ENCODE results near the gene KCNJ5.
A peak's percentile ranks its signal among the peaks of the same experiment; 100 is the strongest.

Gene KCNJ5

GRCh38 chr11:128890543-128891368, at the start of gene KCNJ5:
Gene KCNJ5 (plus strand): TSS chr11:128891356. CDS start chr11:128911274, 19,918 bp downstream.
- H3K4me3 ChIP-seq (ENCODE audit: low read depth, low read length), result peak within 1 kb of the TSS; percentile 50
- no peak for DNase-seq (ENCODE audit: low read depth, low spot score)
- POLR2A ChIA-PET, result no interaction called here
- TF ChIP-seq CTCF (IDR thresholded peaks at IDR 0.05; ENCODE audit: insufficient read depth, low read length, missing control alignments), result no peak
- CTCF ChIA-PET, result interaction anchor here (1.0 to 11.5 kb wide), 7 partner anchors 6 to 733 kb away, joined by 3 to 488 read pairs (median 13); no protein-coding TSS in a partner anchor

GRCh38 chr11:128841461-128842072, 49.6 kb upstream of the KCNJ5 start:
- CTCF ChIA-PET, result interaction anchor here (1.5 to 2.9 kb wide), 3 partner anchors 10 to 684 kb away, joined by 5 to 21 read pairs (median 5); no protein-coding TSS in a partner anchor
- H3K4me3 ChIP-seq (ENCODE audit: low read depth, low read length), result no peak overlapping the region
- POLR2A ChIA-PET, result no interaction called here
- no peak for TF ChIP-seq CTCF (IDR thresholded peaks at IDR 0.05; ENCODE audit: insufficient read depth, low read length, missing control alignments)
- DNase-seq (ENCODE audit: low read depth, low spot score), result no peak

- ChIA-PET POLR2A (no interaction called here), CTCF (interaction anchor here (0.8 to 5.7 kb wide), 5 partner anchors 8 to 15 kb away, joined by 3 to 35 read pairs (median 3); no protein-coding TSS in a partner anchor)
- no peak for DNase-seq (ENCODE audit: low read depth, low spot score)
- no peak for TF ChIP-seq CTCF (IDR thresholded peaks at IDR 0.05; ENCODE audit: insufficient read depth, low read length, missing control alignments)
- no peak overlapping the region for H3K4me3 ChIP-seq (ENCODE audit: low read depth, low read length)
Measured at GRCh38 chr11:128843198-128843785, 47.9 kb upstream of the KCNJ5 start.

GRCh38 chr11:128845334-128845780, 45.8 kb upstream of the KCNJ5 start:
- CTCF ChIA-PET, result interaction anchor here (0.9 to 5.7 kb wide), 6 partner anchors 9 to 109 kb away, joined by 3 to 35 read pairs (median 4); no protein-coding TSS in a partner anchor
- DNase-seq (ENCODE audit: low read depth, low spot score), result no peak
- POLR2A ChIA-PET, result no interaction called here
- no peak overlapping the region for H3K4me3 ChIP-seq (ENCODE audit: low read depth, low read length)
- no peak for TF ChIP-seq CTCF (IDR thresholded peaks at IDR 0.05; ENCODE audit: insufficient read depth, low read length, missing control alignments)

GRCh38 chr11:128846985-128847384, 44.2 kb upstream of the KCNJ5 start:
- DNase-seq (ENCODE audit: low read depth, low spot score), result no peak
- H3K4me3 ChIP-seq (ENCODE audit: low read depth, low read length), result no peak overlapping the region
- TF ChIP-seq CTCF (IDR thresholded peaks at IDR 0.05; ENCODE audit: insufficient read depth, low read length, missing control alignments), result no peak
- ChIA-PET CTCF (interaction anchor here (1.0 to 7.3 kb wide), 5 partner anchors 11 to 688 kb away, joined by 3 to 47 read pairs (median 35); no protein-coding TSS in a partner anchor), POLR2A (no interaction called here)
